A549 treated with Hydrocortisone at 1 μM for 4 hours (cell line): Measurements from ENCODE around the gene LDHD. TPM values are rescaled to one million over a fixed set of nuclear protein-coding genes. Genes with fewer than 3 reads are reported as not detected.

Experiments used
- total RNA-seq: library from RNA; stranded (reverse); fragments of 200-300 nt; extraction: Qiagen RNA extraction; gene quantifications from 5 replicates; pipeline ENCODE4 v1.2.3, GENCODE V29; 2022

Gene LDHD
- total RNA-seq, result 0.59 to 0.87 TPM (median 0.84 TPM) in 5 replicates

DNA sequence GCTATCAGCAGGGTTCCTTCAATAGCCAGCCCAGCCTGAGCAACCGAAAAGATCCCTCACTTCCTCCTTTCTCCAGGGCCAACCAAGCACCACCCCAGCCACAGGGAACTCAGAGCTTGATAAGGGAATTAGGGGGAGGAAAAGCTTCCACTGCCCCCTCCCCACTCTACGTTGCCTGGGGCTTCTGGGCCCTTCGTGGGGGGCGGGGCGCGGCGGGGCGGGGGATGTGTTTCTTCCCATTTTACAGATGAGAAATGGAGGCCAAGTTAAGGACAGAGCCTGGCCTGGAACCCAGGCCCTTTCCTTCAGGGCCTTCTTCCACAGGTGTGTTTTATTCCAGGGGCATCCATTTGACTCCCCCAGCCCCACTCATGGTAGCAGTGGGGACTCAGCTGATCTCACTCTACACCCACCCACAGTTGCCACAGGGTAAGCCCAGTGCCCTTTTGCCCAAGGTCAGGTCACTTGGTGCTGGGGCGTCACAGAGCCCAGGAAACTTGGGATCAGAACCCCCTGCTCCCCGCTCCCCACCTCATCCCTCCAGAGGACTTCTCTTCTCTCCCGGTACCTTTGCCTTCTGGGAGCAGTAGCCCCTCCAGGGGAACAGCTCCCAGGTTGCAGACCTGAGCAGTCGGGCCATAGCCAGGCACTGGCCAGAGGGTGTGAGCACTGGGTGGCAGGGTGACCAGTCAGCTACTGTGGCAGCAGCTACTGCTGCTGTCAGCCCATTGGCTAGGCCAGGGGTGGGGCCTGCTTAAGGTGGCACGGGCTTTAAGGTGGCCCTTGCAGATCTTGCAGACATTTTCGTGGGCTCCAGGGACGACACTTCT, at the start of gene LDHD:
TSS of gene LDHD (minus strand) at position 700 of the 830 bp plus-strand sequence. CDS start at position 640, 60 bp downstream.

DNA sequence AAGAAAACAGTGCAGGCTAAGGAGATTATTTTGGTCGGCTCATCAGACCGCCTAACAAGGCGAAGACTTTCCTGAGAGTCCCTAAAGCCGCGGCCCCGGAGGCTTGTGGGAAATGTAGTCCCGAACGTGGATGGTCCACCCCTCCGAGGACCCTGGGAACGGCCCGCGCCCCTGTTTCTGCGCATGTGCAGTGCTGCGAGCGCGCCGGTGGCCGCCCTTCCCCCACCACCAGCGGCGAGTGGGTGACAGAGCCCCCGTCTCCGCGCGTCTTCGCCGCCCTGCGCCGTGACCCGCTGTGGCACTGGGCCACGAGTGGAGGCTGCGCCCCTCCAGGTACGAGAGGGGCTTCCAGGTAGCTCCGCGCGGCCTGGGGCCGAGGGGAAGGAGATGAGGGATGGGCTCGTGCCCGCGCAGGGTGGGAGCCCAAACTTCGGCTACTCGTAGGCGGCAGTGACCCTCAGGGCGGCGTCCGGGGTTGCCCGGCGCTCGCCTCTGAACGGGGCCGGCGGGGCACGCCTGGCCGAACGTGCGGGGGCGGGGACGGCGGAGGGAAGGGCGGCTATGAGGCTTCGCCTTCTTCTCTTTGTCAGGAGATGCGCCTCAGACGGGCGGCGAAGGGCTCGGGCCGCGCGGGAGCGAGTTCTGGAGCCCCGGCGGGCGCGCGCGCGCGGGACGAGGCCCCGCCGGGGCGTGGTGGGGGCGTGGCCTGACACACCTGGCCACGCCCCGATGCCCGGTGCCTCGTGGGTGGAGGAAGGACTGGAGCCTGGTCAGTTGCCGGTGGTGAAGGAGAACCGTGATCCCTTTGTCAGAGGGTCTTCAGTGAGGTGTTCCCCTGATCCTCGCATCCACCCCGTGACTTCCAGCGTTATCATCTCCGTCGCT, 32.0 kb upstream of the LDHD start, which contains the start of gene ZFP1:
TSS of gene ZFP1 (plus strand) at position 214 of the 885 bp plus-strand sequence. CDS start 4,428 bp downstream, outside the sequence.

Other genes starting within 250 kb of the LDHD start
- gene WDR59, start 131.7 kb downstream of the LDHD start, total RNA-seq, result 25.9 to 30.7 TPM (median 26.7 TPM) in 5 replicates
- 15.9 to 24.5 TPM (median 23.0 TPM) in 5 replicates for gene ZNRF1, start 117.8 kb downstream of the LDHD start, total RNA-seq
- gene ZFP1, start 31.7 kb upstream of the LDHD start, total RNA-seq, result 8.9 to 16.7 TPM (median 12.2 TPM) in 5 replicates
- not detected in 5 replicates for gene CTRB2, start 90.4 kb upstream of the LDHD start, total RNA-seq
- not detected in 5 replicates for gene CTRB1, start 102.2 kb upstream of the LDHD start, total RNA-seq
- gene BCAR1, start 134.8 kb upstream of the LDHD start, total RNA-seq, result 106 to 126 TPM (median 117 TPM) in 5 replicates